ENCODE results near the gene AHNAK. TPM values are rescaled to one million over a fixed set of nuclear protein-coding genes. Genes with fewer than 3 reads are reported as not detected.
"Not testable (repeated sequence)": the region's sequence is repeated elsewhere in the genome, so short reads cannot be mapped to it uniquely, and the experiment has no call there.

The AHNAK gene, protein sequence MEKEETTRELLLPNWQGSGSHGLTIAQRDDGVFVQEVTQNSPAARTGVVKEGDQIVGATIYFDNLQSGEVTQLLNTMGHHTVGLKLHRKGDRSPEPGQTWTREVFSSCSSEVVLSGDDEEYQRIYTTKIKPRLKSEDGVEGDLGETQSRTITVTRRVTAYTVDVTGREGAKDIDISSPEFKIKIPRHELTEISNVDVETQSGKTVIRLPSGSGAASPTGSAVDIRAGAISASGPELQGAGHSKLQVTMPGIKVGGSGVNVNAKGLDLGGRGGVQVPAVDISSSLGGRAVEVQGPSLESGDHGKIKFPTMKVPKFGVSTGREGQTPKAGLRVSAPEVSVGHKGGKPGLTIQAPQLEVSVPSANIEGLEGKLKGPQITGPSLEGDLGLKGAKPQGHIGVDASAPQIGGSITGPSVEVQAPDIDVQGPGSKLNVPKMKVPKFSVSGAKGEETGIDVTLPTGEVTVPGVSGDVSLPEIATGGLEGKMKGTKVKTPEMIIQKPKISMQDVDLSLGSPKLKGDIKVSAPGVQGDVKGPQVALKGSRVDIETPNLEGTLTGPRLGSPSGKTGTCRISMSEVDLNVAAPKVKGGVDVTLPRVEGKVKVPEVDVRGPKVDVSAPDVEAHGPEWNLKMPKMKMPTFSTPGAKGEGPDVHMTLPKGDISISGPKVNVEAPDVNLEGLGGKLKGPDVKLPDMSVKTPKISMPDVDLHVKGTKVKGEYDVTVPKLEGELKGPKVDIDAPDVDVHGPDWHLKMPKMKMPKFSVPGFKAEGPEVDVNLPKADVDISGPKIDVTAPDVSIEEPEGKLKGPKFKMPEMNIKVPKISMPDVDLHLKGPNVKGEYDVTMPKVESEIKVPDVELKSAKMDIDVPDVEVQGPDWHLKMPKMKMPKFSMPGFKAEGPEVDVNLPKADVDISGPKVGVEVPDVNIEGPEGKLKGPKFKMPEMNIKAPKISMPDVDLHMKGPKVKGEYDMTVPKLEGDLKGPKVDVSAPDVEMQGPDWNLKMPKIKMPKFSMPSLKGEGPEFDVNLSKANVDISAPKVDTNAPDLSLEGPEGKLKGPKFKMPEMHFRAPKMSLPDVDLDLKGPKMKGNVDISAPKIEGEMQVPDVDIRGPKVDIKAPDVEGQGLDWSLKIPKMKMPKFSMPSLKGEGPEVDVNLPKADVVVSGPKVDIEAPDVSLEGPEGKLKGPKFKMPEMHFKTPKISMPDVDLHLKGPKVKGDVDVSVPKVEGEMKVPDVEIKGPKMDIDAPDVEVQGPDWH (N-terminal part only)
- 15.5 TPM for polyA plus RNA-seq (2012; ENCODE audit: missing spikeins)

DNA sequence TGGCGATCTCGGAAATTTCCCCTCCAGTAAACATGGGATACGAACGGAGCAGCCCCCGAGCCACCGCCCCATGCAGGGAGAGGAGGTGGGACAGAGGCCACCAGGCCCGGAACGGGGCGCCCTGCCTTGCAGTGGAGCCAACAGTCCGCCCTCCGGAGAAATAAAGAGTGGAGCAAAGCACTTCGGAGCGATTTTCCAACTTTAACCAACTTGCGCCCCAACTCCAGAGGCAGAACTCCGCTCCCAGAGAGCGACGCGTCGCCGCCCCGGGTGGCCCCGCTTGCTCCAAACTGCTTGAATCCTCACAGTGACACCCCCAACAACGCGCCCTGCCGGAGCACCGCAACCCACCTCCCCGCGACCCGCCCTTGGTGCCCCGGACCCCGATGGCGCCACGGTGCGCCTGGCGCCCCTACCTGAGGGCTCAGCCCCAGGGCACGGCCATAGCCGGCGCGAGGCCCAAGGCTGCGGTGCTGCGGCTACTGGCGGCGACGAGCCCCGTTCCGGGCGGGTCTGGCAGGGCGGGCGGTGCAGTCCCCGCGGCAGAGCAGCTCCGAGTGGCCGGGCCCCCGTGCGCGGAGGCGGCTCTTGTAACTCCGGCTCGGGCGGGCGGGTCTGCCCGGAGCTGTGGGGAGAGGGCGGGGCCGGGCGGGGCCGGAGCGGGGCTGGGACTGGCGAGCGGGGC is at the start of gene AHNAK:
AHNAK (minus strand) TSS at position 563 of the 685 bp plus-strand sequence. CDS start 10,708 bp downstream, outside the sequence.
- TF ChIP-seq POLR2AphosphoS5 (IDR thresholded peaks at IDR 0.05; ENCODE audit: low read depth, low read length) (no peak), TAF1 (IDR thresholded peaks at IDR 0.05; ENCODE audit: borderline replicate concordance, low read depth, low read length) (no peak), POLR2A (IDR thresholded peaks at IDR 0.05; ENCODE audit: low read depth, low read length) (no peak)
- DNase-seq (ENCODE audit: insufficient read length) (peak; percentile 66), FAIRE-seq (no peak)

DNA sequence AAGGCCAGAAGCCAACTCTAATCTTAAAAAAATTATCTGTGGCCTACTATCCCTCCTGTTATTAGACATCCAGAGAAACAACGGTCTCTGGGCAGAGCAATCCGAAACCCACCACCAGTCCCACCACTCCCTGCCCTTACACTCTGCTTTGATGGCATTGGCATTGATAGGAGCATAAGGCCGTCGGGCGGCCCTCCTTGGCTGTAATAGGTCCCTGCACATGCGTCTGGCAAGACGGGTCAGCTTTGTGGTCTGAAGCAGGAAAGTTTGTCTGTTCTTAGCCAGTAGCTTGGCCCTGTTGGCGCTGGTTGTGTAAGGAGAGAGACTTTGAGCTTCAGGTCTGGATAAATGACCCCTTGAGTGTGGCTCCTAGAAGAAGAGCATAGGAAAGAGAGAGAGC is 48.5 kb upstream of the AHNAK start:
- DNase-seq (ENCODE audit: insufficient read length), result no peak
- no peak for FAIRE-seq
- no peak for TF ChIP-seq POLR2AphosphoS5 (IDR thresholded peaks at IDR 0.05; ENCODE audit: low read depth, low read length)
- no peak for TF ChIP-seq TAF1 (IDR thresholded peaks at IDR 0.05; ENCODE audit: borderline replicate concordance, low read depth, low read length)
- no peak for TF ChIP-seq POLR2A (IDR thresholded peaks at IDR 0.05; ENCODE audit: low read depth, low read length)

DNA sequence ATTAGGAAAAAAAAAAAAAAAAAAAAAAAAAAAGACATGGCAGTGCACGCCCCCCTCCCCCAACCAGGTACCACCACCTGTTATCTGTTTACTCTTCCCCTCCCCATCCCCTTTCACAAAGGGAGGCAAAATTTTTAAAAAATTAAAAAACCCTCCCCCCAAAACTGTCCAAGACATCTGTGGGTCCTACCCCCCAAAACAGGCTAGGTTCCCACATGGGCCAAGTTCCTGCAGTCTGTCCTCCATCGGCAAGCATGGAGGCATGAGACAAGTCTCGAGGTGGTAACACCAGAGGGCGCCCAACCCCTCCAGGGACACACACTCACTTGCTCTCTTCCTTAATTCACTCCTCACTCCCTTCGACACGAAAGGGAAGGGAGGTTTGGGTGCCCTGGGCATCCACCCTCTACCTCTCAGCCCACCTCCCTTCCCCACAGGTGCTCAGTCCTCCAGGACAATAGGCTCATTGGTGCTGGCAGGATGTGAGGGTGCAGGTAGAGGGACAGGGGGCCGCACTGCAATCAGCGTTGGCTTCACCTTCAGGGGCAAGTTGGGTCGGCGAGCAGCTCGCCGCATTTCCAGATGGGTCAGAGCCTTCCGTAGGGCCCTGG is 46.9 kb upstream of the AHNAK start:
- TF ChIP-seq POLR2AphosphoS5 (IDR thresholded peaks at IDR 0.05; ENCODE audit: low read depth, low read length) (peak; percentile 45; the same call in 1 of the 2 replicates), TAF1 (IDR thresholded peaks at IDR 0.05; ENCODE audit: borderline replicate concordance, low read depth, low read length) (no peak), POLR2A (IDR thresholded peaks at IDR 0.05; ENCODE audit: low read depth, low read length) (0 out of 2 replicates have a peak, but pooled peaks have one; percentile 39)
- FAIRE-seq (peak; percentile 92), DNase-seq (ENCODE audit: insufficient read length) (peak; percentile 60)

DNA sequence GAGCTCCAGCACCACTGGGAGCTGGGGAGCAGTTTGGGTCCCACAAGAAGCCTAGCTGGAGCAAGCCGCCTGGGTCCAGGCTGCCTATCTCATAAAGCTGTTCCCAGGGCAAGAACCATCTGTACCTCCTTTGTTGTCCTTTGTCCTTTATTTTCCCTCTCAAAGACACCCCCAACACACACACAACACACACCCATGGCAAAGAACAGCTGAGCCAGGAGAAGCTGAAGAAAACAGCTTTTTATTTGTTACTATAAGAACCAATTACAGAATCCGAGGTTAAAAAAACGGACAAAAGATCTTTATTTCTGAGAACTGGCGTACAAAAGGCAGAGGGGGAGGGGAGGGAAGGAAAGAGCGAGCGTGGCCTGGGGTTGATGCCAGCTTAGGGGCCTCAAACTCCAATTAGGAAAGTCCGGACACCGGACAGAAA is 46.4 kb upstream of the AHNAK start:
- FAIRE-seq, result no peak
- TF ChIP-seq TAF1 (IDR thresholded peaks at IDR 0.05; ENCODE audit: borderline replicate concordance, low read depth, low read length) (no peak), POLR2A (IDR thresholded peaks at IDR 0.05; ENCODE audit: low read depth, low read length) (no peak), POLR2AphosphoS5 (IDR thresholded peaks at IDR 0.05; ENCODE audit: low read depth, low read length) (no peak)
- DNase-seq (ENCODE audit: insufficient read length), result no peak

DNA sequence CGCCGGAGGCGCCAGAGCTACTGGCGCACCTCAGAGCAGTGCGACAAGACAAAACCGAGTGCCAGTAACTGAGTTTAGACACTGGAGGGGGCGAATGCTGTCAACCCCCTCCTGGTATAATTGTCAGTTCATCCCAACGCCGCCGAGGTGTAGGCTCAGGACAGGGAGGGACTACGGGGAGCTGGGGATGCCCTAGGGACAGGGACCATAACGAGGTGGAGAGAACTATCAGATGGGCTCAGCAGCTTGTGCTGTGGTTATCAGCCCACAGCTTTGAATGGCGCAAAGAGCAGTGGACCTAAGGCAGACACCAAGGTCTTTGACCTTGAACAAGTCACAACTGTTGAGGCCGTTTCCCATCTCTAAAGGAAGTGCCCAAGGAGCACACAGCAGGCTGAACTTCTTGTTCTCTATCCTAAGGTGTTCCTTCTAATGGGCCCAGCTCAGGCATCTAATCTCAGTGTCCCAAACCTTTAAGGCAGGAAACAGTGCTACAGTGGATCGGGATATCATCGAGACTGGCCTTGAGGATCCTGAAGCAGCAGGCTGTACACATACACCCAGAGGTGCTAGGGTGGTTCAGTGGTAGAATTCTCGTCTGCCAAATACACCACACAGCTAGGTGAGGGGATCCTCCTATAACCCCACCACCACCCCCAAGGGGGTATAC is 45.7 kb upstream of the AHNAK start:
- TF ChIP-seq POLR2AphosphoS5 (IDR thresholded peaks at IDR 0.05; ENCODE audit: low read depth, low read length) (no peak; the same call in 1 of the 2 replicates), TAF1 (IDR thresholded peaks at IDR 0.05; ENCODE audit: borderline replicate concordance, low read depth, low read length) (no peak), POLR2A (IDR thresholded peaks at IDR 0.05; ENCODE audit: low read depth, low read length) (peak; percentile 19; the same call in 1 of the 2 replicates)
- DNase-seq (ENCODE audit: insufficient read length) (no peak), FAIRE-seq (no peak)

DNA sequence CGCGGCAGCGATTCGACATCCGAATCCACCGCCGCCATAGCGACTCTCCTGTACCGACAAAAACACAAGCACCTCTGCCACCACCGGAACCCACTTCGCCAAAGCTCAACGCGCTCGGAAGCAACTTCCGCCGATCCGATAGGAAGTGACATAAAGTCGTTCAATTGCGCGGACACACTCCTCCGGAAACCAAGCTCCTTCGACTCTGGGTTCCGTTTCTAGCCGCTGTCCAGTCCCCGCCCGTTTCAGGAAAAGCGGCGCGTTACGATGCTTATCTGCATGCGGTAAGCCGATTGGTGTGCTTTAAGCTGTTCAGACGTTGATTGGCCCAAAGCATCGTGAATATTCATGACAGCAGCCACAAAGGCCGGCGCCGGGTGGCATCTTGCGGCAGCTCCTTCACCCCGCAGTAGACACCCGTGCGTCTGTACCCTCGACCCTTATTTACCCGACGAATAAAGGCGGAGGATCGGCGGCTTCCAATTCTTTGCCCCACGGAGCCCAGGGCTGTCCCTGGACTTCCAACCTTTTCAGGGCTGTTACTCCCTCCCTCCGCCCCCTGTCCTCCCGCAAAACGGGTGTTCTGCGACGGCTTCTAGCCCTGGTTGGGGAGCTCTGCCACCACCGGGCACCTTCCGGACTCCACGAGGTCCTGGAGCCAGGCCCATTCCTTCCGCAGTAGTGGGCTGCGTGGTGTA is 45.0 kb upstream of the AHNAK start, which contains the start of gene TUT1:
TUT1 (minus strand) TSS at position 76 of the 698 bp plus-strand sequence; CDS start at position 38, 38 bp downstream.
- peak; percentile 92 for DNase-seq (ENCODE audit: insufficient read length)

DNA sequence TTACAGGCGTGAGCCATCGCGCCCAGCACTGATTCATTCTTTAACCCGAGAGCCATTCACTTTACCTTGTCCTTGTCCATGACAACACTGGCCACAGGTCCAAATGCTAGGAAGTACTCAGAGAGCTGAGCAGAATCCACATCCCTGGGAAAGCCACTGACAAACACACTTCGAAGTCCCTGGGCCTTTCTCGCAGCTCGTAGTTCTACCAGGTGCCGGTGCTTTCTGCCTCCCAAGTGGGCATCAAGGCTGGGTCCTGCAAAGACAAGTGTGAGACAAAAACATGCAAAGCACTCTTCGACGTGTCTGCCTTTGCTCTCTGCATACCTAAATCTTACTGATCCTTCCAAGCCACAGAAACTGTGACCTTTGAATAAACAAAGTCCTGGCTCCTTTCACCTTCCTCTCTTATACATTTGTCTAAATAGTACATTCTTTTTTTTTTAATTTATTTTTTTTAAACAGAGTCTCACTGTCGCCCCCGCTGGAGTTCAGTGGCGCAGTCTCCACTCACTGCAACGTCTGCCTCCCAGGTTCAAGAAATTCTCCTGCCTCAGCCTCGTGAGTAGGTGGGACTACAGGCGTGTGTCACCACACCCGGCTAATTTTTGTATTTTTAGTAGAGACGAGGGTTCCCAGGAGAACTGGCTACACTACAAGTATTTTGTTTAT is 42.5 kb upstream of the AHNAK start:
- FAIRE-seq, result no peak
- no peak for TF ChIP-seq POLR2A (IDR thresholded peaks at IDR 0.05; ENCODE audit: low read depth, low read length)
- no peak for TF ChIP-seq TAF1 (IDR thresholded peaks at IDR 0.05; ENCODE audit: borderline replicate concordance, low read depth, low read length)
- TF ChIP-seq POLR2AphosphoS5 (IDR thresholded peaks at IDR 0.05; ENCODE audit: low read depth, low read length), result no peak
- no peak for DNase-seq (ENCODE audit: insufficient read length)

More for the DNA sequence above, 45.0 kb upstream of the AHNAK start, which contains the start of gene TUT1:
- TF ChIP-seq POLR2A (IDR thresholded peaks at IDR 0.05; ENCODE audit: low read depth, low read length) (peak; percentile 98), TAF1 (IDR thresholded peaks at IDR 0.05; ENCODE audit: borderline replicate concordance, low read depth, low read length) (peak; percentile 91), POLR2AphosphoS5 (IDR thresholded peaks at IDR 0.05; ENCODE audit: low read depth, low read length) (peak; percentile 98)
- FAIRE-seq, result peak; percentile 100

DNA sequence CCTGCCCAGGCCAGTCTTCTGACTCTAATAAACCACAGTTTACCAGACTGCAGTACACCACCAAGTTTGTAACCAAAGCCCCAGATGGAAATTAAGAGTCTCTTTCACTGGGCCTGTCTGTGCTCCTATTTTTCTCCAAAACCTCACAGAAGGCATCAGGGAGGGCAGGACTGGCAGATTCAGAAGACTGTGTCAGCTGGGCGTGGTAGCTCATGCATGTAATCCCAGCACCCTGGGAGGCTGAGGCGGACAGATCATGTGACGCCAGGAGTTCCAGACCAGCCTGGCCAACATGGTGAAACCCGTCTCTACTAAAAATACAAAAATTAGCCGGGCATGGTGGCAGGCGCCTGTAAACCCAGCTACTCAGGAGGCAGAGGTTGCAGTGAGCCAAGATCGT is 38.8 kb upstream of the AHNAK start:
- not testable (repeated sequence) for FAIRE-seq; DNase-seq (ENCODE audit: insufficient read length)

DNA sequence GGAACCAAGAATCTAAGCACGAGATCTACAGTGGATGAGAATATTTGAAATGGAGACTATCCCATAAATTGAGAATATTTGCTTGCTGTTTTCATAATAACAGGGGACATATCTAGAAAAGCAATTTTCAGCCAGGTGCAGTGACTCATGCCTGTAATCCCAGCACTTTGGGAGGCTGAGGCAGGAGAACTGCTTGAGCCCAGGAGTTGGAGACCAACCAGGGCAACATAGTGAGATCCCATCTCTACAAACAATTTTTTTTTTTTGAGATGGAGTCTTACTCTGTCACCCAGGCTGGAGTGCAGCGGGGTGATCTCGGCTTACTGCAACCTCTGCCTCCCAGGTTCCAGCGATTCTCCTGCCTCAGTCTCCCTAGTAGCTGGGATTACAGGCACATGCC is 35.1 kb upstream of the AHNAK start:
- not testable (repeated sequence) for FAIRE-seq

More for the DNA sequence above, 35.1 kb upstream of the AHNAK start:
- DNase-seq (ENCODE audit: insufficient read length), result not testable (repeated sequence)

All from GM12892 (cell line).